Activated T-helper 1 cell treated with anti-CD3 and anti-CD28 coated beads, Interleukin-12 subunit alpha, Interleukin-12 subunit beta, Interleukin-2, Interleukin-4 antibody, amounts not matched to agents 30 ng/mL and 10 ng/mL and 1 ng/mL, durations not matched to agents 14 hours and 24 hours and 36 hours (primary cell): ENCODE measurements around the gene KRTAP20-1. TPM values are rescaled to one million over a fixed set of nuclear protein-coding genes. Genes with fewer than 3 reads are reported as not detected.

Experiments
- total RNA-seq: library from RNA; stranded (reverse); gene quantifications from 2 replicates; pipeline ENCODE4 v1.2.3, GENCODE V29; 2022

The KRTAP20-1 gene
- total RNA-seq, 1 donor from 2014 or later = not detected

Other genes starting within 250 kb of the KRTAP20-1 start
- not detected in 2 replicates for gene KRTAP13-2, start 244.2 kb upstream of the KRTAP20-1 start, total RNA-seq
- not detected in 2 replicates for gene KRTAP13-1, start 220.4 kb upstream of the KRTAP20-1 start, total RNA-seq
- not detected in 2 replicates for gene KRTAP13-3, start 190.5 kb upstream of the KRTAP20-1 start, total RNA-seq
- gene KRTAP13-4, start 186.2 kb upstream of the KRTAP20-1 start, total RNA-seq = not detected in 2 replicates
- not detected in 2 replicates for gene KRTAP15-1, start 176.2 kb upstream of the KRTAP20-1 start, total RNA-seq
- gene KRTAP19-1, start 136.1 kb upstream of the KRTAP20-1 start, total RNA-seq = not detected in 2 replicates
- gene KRTAP19-2, start 129.0 kb upstream of the KRTAP20-1 start, total RNA-seq = not detected in 2 replicates
- gene KRTAP19-3, start 124.4 kb upstream of the KRTAP20-1 start, total RNA-seq = not detected in 2 replicates
- not detected in 2 replicates for gene KRTAP19-4, start 119.3 kb upstream of the KRTAP20-1 start, total RNA-seq
- not detected in 2 replicates for gene KRTAP19-5, start 114.3 kb upstream of the KRTAP20-1 start, total RNA-seq
- not detected in 2 replicates for gene KRTAP19-6, start 74.6 kb upstream of the KRTAP20-1 start, total RNA-seq
- not detected in 2 replicates for gene KRTAP19-7, start 55.1 kb upstream of the KRTAP20-1 start, total RNA-seq
- not detected in 2 replicates for gene KRTAP22-2, start 26.0 kb upstream of the KRTAP20-1 start, total RNA-seq
- not detected in 2 replicates for gene KRTAP6-3, start 24.0 kb upstream of the KRTAP20-1 start, total RNA-seq
- not detected in 2 replicates for gene KRTAP6-2, start 17.5 kb upstream of the KRTAP20-1 start, total RNA-seq
- gene KRTAP22-1, start 15.3 kb upstream of the KRTAP20-1 start, total RNA-seq = not detected in 2 replicates
- not detected in 2 replicates for gene KRTAP6-1, start 2.5 kb upstream of the KRTAP20-1 start, total RNA-seq
- not detected in 2 replicates for gene KRTAP20-4, start 4.2 kb downstream of the KRTAP20-1 start, total RNA-seq
- gene KRTAP20-2, start 18.8 kb downstream of the KRTAP20-1 start, total RNA-seq = not detected in 2 replicates
- not detected in 2 replicates for gene KRTAP20-3, start 26.4 kb downstream of the KRTAP20-1 start, total RNA-seq
- not detected in 2 replicates for gene KRTAP21-3, start 102.4 kb downstream of the KRTAP20-1 start, total RNA-seq
- not detected in 2 replicates for gene KRTAP21-2, start 130.8 kb downstream of the KRTAP20-1 start, total RNA-seq
- not detected in 2 replicates for gene KRTAP21-1, start 139.0 kb downstream of the KRTAP20-1 start, total RNA-seq
- not detected in 2 replicates for gene KRTAP8-1, start 196.8 kb downstream of the KRTAP20-1 start, total RNA-seq
- gene KRTAP7-1, start 213.3 kb downstream of the KRTAP20-1 start, total RNA-seq = not detected in 2 replicates